ENCODE results near the gene MFRP. TPM values are rescaled to one million over a fixed set of nuclear protein-coding genes. Genes with fewer than 3 reads are reported as not detected.
A peak's percentile ranks its signal among the peaks of the same experiment; 100 is the strongest.

Gene MFRP
- total and polyA plus RNA-seq, 9 of the 15 experiments (the other 6 are each of a cell fraction or from before 2014, with no cell fraction given) = not detected

DNA sequence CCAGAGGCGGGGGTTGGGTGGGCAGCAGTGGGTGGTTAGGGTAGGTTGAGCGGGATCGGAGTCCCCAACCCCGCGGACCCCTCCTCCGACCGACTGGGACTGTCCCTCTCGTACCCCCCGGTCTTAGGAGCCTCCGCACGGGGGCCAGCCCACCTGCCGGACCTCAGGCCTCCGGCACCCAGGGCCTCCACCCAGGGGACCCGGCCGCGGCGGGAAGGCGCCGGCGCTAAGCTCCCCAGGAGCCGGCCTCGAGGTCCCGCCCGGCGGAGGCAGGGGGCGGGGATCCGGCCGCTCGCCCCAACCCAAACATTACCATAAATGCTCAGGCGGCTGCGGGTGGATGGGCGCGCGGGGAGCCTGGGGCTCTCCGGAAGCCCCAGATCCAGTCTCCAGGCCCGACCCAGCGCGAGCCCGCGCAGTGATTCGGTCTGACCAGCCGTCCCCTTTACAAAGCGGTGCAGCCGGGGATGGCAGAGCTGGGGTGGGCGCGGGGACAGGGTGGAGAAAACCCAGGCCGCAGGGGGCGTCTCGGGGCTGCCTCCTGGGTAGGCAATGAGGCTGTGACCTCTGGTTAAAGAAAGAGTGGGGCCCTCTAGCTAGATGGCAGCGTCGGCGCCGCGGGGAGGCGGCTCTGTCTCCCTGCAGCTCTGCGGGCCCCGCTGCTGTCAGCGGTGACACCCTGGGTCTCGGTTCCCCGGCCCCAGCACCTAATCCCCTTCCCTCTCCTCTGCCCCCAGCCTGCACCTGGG is 25.6 kb downstream of the MFRP start (continued):
- TF ChIP-seq, protein P1, sequence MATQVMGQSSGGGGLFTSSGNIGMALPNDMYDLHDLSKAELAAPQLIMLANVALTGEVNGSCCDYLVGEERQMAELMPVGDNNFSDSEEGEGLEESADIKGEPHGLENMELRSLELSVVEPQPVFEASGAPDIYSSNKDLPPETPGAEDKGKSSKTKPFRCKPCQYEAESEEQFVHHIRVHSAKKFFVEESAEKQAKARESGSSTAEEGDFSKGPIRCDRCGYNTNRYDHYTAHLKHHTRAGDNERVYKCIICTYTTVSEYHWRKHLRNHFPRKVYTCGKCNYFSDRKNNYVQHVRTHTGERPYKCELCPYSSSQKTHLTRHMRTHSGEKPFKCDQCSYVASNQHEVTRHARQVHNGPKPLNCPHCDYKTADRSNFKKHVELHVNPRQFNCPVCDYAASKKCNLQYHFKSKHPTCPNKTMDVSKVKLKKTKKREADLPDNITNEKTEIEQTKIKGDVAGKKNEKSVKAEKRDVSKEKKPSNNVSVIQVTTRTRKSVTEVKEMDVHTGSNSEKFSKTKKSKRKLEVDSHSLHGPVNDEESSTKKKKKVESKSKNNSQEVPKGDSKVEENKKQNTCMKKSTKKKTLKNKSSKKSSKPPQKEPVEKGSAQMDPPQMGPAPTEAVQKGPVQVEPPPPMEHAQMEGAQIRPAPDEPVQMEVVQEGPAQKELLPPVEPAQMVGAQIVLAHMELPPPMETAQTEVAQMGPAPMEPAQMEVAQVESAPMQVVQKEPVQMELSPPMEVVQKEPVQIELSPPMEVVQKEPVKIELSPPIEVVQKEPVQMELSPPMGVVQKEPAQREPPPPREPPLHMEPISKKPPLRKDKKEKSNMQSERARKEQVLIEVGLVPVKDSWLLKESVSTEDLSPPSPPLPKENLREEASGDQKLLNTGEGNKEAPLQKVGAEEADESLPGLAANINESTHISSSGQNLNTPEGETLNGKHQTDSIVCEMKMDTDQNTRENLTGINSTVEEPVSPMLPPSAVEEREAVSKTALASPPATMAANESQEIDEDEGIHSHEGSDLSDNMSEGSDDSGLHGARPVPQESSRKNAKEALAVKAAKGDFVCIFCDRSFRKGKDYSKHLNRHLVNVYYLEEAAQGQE (IDR thresholded peaks at IDR 0.05; ENCODE audit: borderline replicate concordance) = no peak
- TF ChIP-seq, protein P1 (CRISPR knock-in tag; IDR thresholded peaks at IDR 0.05; ENCODE audit: low read depth) = no peak
- TF ChIP-seq ZNF830 (CRISPR knock-in tag; IDR thresholded peaks at IDR 0.05) = 0 out of 2 replicates have a peak, but pooled peaks have one; percentile 27
- TF ChIP-seq, protein P2, sequence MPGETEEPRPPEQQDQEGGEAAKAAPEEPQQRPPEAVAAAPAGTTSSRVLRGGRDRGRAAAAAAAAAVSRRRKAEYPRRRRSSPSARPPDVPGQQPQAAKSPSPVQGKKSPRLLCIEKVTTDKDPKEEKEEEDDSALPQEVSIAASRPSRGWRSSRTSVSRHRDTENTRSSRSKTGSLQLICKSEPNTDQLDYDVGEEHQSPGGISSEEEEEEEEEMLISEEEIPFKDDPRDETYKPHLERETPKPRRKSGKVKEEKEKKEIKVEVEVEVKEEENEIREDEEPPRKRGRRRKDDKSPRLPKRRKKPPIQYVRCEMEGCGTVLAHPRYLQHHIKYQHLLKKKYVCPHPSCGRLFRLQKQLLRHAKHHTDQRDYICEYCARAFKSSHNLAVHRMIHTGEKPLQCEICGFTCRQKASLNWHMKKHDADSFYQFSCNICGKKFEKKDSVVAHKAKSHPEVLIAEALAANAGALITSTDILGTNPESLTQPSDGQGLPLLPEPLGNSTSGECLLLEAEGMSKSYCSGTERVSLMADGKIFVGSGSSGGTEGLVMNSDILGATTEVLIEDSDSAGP (CRISPR knock-in tag; IDR thresholded peaks at IDR 0.05) = no peak
- TF ChIP-seq CREB3 (tag; conservative IDR thresholded peaks at IDR 0.05; ENCODE audit: low read depth) = no peak
- TF ChIP-seq MED1 (CRISPR knock-in tag; IDR thresholded peaks at IDR 0.05; ENCODE audit: borderline replicate concordance) = no peak
- TF ChIP-seq NEUROD1 (IDR thresholded peaks at IDR 0.05; ENCODE audit: borderline replicate concordance, low read depth, low read length, partially characterized antibody) = no peak
- no peak for TF ChIP-seq CCAR2 (IDR thresholded peaks at IDR 0.05; ENCODE audit: low read depth, low read length)
- TF ChIP-seq CGGBP1 (CRISPR knock-in tag; IDR thresholded peaks at IDR 0.05) = no peak
- no peak for TF ChIP-seq PHTF2 (CRISPR knock-in tag; IDR thresholded peaks at IDR 0.05)
- TF ChIP-seq RCOR1 (IDR thresholded peaks at IDR 0.05; ENCODE audit: borderline replicate concordance in 1 of 2, low read depth in 2 of 2, low read length in 2 of 2) = no peak
- TF ChIP-seq RBM22 (IDR thresholded peaks at IDR 0.05; ENCODE audit: low read depth, low read length, poor library complexity, severe bottlenecking) = no peak

All from K562 (cell line).